Activated CD4-positive, alpha-beta T cell treated with anti-CD3 and anti-CD28 coated beads, Interleukin-2, amount 50 U/mL, for 48 hours (primary cell): ENCODE data around the gene SNRPD2.
"Not testable (repeated sequence)": the region's sequence is repeated elsewhere in the genome, so short reads cannot be mapped to it uniquely, and the experiment has no call there.

ENCODE experiments used
- DNase-seq, 2 experiments: peaks; one replicate each; pipeline ENCODE4 v3.0.0-alpha.2; 2020

SNRPD2 gene

GRCh38 chr19:45701676-45702075 lies 9.9 kb upstream of the SNRPD2 start:
- DNase-seq = no peak

DNA sequence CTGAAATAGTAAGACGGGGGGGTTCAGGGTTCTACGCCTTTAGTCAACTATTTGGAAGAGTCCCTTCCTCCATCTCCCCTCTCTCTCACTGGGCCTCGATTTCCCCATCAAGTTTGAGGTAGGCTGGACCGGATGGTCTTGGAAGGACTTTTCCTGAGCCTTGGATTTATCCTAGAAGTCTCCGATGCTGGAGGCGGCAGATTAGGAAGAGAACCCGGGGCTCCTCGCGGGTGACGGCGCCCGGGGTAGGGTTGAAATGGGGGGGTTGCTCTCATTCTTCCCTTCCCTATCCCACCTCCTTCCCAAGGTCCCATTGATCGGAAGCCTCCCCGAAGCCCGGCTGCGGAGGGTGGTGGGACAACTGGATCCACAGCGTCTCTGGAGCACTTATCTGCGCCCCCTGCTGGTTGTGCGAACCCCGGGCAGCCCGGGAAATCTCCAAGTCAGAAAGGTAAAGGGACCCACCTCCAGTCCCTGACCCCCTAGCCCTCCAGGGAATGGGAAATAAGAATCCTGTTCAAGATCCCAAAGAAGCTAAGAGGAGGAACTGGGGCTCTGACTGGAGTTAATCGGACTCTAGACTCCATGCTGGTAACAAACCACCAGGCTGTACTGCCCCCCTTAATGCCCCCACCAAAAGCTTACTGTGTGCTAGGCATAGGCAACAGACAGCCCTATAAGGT lies 1.5 kb upstream of the SNRPD2 start:
- DNase-seq = peak; percentile 88 to 91

- peak; percentile 97 to 98 for DNase-seq
Observed at GRCh38 chr19:45692187-45693105, 693 bp upstream of the SNRPD2 start, which contains the start of gene QPCTL. Gene QPCTL, plus strand, starts transcription at chr19:45692666. Its CDS starts 38 bp downstream, at chr19:45692704.

DNA sequence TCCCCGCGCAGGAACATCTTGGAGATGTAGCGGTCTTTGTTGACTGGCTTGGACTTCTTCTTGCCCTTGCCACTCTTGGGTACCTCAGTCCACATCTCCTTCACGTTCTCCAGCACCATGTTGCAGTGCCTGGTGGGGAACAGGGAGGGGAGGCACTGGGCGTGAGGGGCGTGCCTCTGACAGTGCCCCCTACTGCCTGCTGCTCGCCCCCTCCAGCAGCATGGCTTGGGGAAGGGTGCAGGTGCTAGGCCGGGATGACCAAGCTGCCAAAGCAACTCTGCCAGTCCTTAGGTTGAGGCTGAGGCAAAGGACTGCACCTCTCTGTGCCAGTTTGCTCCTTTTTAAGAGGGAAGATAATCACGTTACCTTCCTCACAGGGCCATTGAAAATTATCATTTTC lies 4.2 kb downstream of the SNRPD2 start:
- no peak for DNase-seq

DNA sequence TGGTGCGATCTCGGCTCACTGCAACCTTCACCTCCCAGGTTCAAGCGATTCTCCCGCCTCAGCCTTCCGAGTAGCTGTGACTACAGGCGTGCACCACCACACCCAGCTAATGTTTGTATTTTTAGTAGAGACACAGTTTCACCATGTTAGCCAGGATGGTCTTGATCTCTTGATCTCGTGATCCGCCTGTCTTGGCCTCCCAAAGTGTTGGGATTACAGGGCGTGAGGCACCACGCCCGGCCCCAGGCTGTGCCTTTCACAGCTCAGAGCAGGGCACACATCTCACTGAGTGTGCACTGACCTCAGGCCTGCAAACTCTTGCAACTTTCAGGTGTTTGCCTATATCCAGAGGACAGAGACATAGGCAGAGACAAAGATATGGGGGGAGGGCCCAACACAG lies 6.7 kb downstream of the SNRPD2 start:
- DNase-seq = not testable (repeated sequence)

DNA sequence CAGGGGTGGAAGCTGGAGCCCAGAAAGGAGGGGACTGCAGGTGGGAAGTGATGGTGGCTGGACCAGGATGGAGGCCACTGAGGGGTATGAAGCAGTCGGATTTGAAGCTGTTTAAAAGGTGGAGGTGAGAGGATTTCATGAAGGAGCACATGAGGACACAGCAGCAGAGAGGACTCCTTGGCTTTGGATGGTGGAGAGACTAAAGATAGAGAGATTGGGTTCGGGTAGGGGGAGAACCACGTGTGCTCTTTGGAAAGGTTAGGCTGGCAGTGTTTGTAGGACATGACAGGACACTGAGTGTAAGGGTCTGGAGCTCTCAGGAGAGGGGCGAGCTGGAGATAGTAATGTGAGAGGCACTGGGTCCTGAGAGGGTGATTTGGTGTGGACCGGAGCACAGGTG lies 8.8 kb downstream of the SNRPD2 start:
- DNase-seq = no peak

- DNase-seq = no peak
Observed at GRCh38 chr19:45682117-45682516, 9.6 kb downstream of the SNRPD2 start.

DNA sequence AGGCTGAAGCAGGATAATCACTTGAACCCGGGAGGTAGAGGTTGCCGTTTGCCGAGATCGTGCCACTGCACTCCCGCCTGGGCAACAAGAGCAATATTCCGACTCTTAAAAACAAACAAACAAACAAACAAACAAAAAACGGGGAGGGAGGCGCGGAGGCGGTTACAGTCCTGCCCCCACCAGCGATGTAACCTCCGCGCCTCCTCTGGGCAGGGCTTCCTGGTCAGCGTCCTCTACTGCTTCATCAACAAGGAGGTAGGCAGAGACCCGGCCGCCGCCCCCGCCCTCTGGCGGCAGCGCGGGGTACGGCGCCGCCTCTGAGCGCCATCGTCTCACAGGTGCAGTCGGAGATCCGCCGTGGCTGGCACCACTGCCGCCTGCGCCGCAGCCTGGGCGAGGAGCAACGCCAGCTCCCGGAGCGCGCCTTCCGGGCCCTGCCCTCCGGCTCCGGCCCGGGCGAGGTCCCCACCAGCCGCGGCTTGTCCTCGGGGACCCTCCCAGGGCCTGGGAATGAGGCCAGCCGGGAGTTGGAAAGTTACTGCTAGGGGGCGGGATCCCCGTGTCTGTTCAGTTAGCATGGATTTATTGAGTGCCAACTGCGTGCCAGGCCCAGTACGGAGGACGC lies 10.2 kb downstream of the SNRPD2 start:
- peak; percentile 84 to 90 for DNase-seq

DNA sequence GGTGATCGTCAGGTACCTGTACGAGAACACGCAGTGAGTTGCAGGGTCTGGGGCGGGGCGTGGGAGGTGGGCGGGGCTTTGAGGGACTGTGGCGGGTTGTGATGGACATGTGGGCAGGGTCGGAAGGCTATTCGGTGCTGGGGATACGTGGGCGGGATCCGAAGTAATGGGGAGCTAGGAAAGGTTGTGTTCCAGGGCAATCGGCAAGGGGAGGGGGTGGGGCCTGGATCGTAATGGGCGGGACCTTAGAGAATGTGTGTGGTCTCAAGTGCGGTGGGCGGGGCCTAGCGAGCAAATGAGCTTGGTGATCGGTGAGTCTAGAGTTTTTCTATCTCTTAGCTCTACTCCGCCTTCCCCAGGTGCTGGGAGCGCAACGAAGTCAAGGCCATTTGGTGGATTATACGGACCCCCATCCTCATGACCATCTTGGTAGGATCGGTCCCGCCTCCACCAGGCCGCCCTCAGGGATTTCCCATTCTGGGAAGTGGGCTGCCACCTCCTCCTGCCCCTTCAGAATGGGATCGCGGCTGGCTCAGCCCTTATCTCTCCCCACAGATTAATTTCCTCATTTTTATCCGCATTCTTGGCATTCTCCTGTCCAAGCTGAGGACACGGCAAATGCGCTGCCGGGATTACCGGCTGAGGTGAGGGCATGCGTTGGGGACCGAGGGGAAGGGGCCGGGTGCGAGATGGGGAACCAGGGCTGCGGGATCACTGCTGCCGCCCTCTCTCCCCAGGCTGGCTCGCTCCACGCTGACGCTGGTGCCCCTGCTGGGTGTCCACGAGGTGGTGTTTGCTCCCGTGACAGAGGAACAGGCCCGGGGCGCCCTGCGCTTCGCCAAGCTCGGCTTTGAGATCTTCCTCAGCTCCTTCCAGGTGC lies 14.2 kb downstream of the SNRPD2 start:
- peak; percentile 89 to 92 for DNase-seq

- DNase-seq = peak; percentile 48 to 54
Observed at GRCh38 chr19:45676851-45677263, 14.9 kb downstream of the SNRPD2 start.

GRCh38 chr19:45674946-45675345 lies 16.8 kb downstream of the SNRPD2 start:
- no peak for DNase-seq

DNA sequence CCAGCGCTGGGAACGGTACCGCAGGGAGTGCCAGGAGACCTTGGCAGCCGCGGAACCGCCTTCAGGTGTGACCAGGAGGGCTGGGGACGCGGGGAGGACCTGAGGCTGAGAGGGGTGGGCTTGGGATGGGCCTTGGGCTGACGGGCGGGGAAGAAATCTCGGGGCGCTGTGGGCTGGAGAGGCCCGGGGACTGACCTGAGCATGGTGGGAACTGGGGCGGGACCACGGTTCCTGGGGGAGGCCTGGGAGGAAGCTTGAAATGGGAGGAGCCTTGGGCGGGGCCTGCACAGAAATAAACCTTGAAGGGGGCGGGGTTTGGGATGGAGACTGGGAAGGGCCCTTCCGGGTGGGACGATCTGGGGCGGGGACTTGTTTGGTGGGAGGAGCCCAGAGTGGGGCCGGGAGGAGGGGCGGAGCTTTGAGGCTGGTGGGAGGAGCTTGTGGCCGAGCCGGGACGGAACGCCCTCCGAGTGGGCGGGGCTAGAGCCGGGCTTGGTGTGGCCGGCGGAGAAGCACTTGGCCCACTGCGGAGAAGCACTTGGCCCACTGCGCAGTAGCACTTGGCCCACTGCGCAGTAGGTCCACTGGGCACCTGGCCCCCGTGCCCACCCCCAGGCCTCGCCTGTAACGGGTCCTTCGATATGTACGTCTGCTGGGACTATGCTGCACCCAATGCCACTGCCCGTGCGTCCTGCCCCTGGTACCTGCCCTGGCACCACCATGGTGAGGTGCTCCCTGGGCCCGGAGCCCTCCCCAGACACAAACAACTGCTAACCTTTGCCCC lies 20.9 kb downstream of the SNRPD2 start:
- peak; percentile 72 to 78 for DNase-seq

DNA sequence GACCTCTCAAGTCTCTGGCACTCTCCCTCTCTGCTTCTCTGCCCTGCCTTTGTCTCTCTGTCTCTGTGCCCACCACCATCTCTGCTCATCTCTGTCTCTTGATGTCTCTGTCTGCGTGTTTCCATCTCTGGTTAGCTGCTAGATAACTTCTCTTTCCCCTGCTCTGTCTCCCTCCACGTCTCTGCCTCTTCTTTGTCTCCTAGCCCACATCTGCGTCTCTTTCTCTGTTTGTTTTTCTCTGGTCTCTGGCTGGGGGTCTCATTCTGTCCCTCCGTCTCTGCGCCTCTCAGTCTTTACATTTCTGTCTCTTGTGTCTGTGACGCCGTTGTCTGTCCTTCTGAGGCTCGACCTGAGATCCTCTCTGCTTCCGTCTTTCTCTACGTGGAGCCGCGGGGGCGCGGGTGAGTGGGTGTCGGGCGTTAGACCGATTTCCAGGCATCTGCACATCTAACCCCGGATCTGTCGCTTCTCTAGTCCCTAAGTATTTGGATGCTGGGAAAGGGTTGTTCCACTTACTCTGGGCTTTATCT lies 23.3 kb downstream of the SNRPD2 start:
- peak; percentile 34 to 55 for DNase-seq

DNA sequence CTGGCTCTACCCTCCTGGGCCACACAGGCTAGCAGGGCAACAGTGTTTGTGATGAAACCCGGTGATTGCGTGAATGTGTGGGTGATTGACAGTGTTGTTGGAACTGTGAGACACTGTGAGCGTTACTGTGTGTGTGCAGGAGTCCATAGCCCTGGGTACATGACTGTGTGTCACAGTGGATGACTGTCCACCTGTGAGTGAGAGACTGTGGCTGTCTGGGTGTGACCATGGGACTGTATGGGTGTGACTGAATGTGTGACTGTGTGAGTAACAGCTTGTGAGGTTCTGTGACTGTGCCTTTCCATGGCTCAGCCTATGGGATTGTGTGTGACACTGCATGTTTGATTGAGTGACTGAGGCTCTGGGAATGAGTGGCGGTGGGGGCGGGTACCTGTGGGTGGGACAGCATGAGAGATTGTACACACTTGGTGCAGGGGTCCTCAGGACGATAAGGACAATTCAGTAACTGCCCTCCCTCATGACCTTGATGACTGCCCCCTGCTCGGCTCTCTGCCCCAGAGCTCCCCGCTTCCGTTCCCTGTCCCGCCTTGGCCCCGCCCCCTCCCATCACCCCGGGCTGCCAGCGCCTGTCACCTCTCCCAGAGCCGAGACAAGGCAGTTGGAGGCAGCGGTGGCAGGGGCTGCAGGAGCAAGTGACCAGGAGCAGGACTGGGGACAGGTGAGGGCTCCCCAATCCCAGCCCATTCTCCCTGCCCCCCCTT lies 24.0 kb downstream of the SNRPD2 start, which contains the start of gene GIPR:
TSS of gene GIPR (plus strand) at position 602 of the 722 bp plus-strand sequence. CDS start 1,300 bp downstream, outside the sequence.
- peak; percentile 80 to 84 for DNase-seq

GRCh38 chr19:45664575-45664974 lies 27.2 kb downstream of the SNRPD2 start:
- no peak for DNase-seq

DNA sequence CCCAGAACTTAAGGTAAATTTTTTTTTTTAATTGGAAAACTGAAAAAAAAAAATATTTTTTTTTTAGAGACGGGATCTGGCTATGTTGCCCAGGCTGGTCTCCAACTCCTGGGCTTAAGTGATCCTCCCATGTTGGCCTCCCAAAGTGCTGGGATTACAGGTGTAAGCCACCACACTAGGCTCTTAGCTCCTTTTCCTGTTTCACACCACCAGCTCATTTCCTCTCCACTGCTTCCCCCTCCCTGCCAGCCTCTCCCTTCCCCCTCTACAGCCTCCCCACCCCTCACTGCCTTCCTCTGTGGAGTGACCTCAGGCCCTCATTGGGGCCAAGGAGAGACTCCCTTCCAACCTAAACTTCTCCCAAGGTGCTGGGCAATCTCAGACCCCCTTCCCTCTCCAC lies 28.0 kb downstream of the SNRPD2 start:
- no peak for DNase-seq

- no peak for DNase-seq
Observed at GRCh38 chr19:45660636-45661035, 31.1 kb downstream of the SNRPD2 start.

- DNase-seq = no peak
Observed at GRCh38 chr19:45659096-45659729, 32.5 kb downstream of the SNRPD2 start.

DNA sequence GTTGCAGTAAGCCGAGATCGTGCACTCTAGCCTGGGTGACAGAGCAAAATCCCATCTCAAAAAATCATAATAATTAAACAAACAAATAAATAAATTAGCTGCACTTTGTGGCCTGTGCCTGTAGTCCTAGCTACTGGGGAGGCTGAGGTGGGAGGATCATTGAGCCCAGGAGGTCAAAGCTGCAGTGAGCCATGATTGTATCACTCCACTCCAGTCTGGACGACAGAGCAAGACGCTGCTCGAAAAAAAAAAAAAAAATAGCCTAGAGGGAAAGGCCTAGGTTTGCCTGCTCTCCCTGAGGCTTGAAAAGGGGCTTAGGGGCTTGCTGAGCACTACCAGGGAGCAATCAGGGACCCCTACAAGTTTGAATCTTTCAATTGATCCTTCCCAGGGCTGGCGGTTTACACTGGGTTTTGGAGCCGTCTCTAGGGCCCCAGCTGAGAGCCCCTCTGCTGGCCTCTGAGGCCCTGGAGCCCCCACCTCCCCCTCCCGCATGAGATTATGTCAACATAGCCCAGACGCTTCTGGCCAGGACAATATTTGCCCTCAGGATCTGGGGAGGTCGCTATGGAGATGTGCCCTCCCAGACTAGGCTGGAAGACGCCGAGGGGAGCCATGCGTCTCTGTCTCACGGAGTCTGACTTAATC lies 34.1 kb downstream of the SNRPD2 start:
- no peak for DNase-seq
